ENCODE results near the gene ENPP7. TPM values are rescaled to one million over a fixed set of nuclear protein-coding genes. Genes with fewer than 3 reads are reported as not detected.

ENPP7 gene
- total RNA-seq, 1 experiment from 2014 or later = not detected

DNA sequence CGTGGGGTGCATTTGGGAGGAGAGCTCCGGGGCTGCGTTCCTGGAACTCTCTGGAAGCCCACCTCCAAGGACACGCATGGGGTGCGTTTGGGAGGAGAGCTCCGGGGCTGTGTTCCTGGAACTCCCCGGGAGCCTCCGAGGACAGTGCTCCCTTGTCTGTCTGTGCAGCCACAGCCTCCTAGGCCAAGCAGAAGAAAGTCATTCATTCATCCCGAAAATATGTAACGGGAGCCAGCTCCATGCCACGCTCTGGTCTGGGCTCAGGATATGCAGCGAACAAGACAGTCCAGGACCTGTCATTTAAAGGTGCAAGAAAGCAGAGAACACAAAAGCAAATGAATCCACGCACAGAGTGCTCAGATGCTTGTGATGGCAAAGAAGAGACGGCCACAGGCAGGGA is 7.9 kb downstream of the ENPP7 start:
- BruUV-seq (replicated peaks) = no TSS peak
- Histone ChIP-seq H4K20me1 (ENCODE audit: insufficient read depth) (no peaks in the 10 kb centered on the region), H3K4me3 (replicated peaks in 1 of 2; ENCODE audit: low read depth in 1 of 2, low read length in 2 of 2) (no peak overlapping the region), H3K27ac (ENCODE audit: low read depth, low read length) (no peak overlapping the region), H3K9ac (ENCODE audit: low read length) (no peak overlapping the region), H2AFZ (ENCODE audit: low read depth, low read length, poor library complexity, severe bottlenecking) (no peak overlapping the region), H3K4me2 (ENCODE audit: low read length) (no peak overlapping the region), H3K9me3 (ENCODE audit: control insufficient read depth in 1 of 2, insufficient read depth in 1 of 2, low read depth in 1 of 2, low read length in 2 of 2) (no peaks in the 10 kb centered on the region), H3K9me2 (ENCODE audit: insufficient read depth) (no peaks in the 10 kb centered on the region), H3K4me1 (ENCODE audit: control insufficient read depth in 1 of 2, insufficient read depth in 2 of 2, low read length in 2 of 2) (peaks cover 5 to 17% of the 10 kb centered on the region in 2 experiments; a peak in 3 of 4 replicates), H3K36me3 (ENCODE audit: control insufficient read depth in 1 of 2, insufficient read depth in 2 of 2, low read length in 2 of 2) (no peaks in the 10 kb centered on the region), H3K79me2 (ENCODE audit: insufficient read depth, low read length) (no peaks in the 10 kb centered on the region), H3K27me3 (ENCODE audit: insufficient read depth, low read length) (0 out of 2 replicates have a peak, but pooled peaks cover 3% of the 10 kb centered on the region)
- intact Hi-C loops (cut with micrococcal nuclease) = no loop called here
- ChIA-PET RAD21 (ENCODE audit: low non-redundant PET in 1 of 2, low total read pairs in 2 of 2, uncharacterized antibody in 2 of 2, unreplicated experiment in 2 of 2) (interaction anchor here in 1 of 2 experiments (0.7 kb wide), 1 partner anchor 31 kb away, joined by 3 read pairs; no protein-coding TSS in a partner anchor), POLR2A (no interaction called here), CTCF (interaction anchor here (1.0 kb wide), 1 partner anchor 16 kb away, joined by 3 read pairs; no protein-coding TSS in a partner anchor)
- DNase-seq (ENCODE audit: low read depth, low spot score) (no peak), ATAC-seq (no peak)
- TF ChIP-seq ZNF274 (IDR thresholded peaks at IDR 0.05; ENCODE audit: low read depth, low read length) (no peak), EZH2phosphoT487 (IDR thresholded peaks at IDR 0.05; ENCODE audit: borderline replicate concordance) (no peak), CBX3 (IDR thresholded peaks at IDR 0.05; ENCODE audit: low read depth) (no peak), SRF (IDR thresholded peaks at IDR 0.05; ENCODE audit: low read depth) (no peak), POLR2A (IDR thresholded peaks at IDR 0.05; ENCODE audit: borderline replicate concordance, extremely low read depth, insufficient read depth, insufficient read length) (no peak), ELF1 (IDR thresholded peaks at IDR 0.05; ENCODE audit: borderline replicate concordance, low read depth) (no peak), ZFX (IDR thresholded peaks at IDR 0.05) (no peak)
- TF ChIP-seq, protein P1, sequence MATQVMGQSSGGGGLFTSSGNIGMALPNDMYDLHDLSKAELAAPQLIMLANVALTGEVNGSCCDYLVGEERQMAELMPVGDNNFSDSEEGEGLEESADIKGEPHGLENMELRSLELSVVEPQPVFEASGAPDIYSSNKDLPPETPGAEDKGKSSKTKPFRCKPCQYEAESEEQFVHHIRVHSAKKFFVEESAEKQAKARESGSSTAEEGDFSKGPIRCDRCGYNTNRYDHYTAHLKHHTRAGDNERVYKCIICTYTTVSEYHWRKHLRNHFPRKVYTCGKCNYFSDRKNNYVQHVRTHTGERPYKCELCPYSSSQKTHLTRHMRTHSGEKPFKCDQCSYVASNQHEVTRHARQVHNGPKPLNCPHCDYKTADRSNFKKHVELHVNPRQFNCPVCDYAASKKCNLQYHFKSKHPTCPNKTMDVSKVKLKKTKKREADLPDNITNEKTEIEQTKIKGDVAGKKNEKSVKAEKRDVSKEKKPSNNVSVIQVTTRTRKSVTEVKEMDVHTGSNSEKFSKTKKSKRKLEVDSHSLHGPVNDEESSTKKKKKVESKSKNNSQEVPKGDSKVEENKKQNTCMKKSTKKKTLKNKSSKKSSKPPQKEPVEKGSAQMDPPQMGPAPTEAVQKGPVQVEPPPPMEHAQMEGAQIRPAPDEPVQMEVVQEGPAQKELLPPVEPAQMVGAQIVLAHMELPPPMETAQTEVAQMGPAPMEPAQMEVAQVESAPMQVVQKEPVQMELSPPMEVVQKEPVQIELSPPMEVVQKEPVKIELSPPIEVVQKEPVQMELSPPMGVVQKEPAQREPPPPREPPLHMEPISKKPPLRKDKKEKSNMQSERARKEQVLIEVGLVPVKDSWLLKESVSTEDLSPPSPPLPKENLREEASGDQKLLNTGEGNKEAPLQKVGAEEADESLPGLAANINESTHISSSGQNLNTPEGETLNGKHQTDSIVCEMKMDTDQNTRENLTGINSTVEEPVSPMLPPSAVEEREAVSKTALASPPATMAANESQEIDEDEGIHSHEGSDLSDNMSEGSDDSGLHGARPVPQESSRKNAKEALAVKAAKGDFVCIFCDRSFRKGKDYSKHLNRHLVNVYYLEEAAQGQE (IDR thresholded peaks at IDR 0.05; ENCODE audit: low read depth) = no peak
